Lung (tissue), 12 donors: Measurements from ENCODE around the gene MCM3. TPM values are rescaled to one million over a fixed set of nuclear protein-coding genes. Genes with fewer than 3 reads are reported as not detected.

Experiments used
- ATAC-seq: fragments of 200-7000 bp; cut with Tn5 transposase; one replicate; pipeline ENCODE4 v1.9.1; 2020; ENCODE audit warnings: moderate number of reproducible peaks; ENCODE audit not compliant: insufficient read depth, low FRiP score
- DNase-seq, 3 donors: peaks; one replicate each; pipeline ENCODE4 v3.0.0-alpha.2; 2013 to 2017
- H3K27ac ChIP-seq, 2 donors: one replicate each; pipeline ENCODE4 v1.5.1; 2013; ENCODE audit warnings: mild to moderate bottlenecking in 2 of 2, moderate library complexity in 2 of 2, control low read depth in 1 of 2, inconsistent platforms in 1 of 2, low read depth in 1 of 2, low read length in 1 of 2
- H3K27me3 ChIP-seq, 3 donors: one replicate each; pipeline ENCODE4 v1.5.1; 2013; ENCODE audit warnings: low read length in 2 of 3; ENCODE audit not compliant: control insufficient read depth in 3 of 3, insufficient read depth in 3 of 3
- H3K36me3 ChIP-seq, 4 donors: one replicate each; pipeline ENCODE4 v1.5.1; 2013; ENCODE audit warnings: low read length in 4 of 4, mild to moderate bottlenecking in 1 of 4, moderate library complexity in 1 of 4; ENCODE audit not compliant: control insufficient read depth in 4 of 4, insufficient read depth in 4 of 4
- H3K4me1 ChIP-seq, 5 donors: one replicate each; pipeline ENCODE4 v1.5.1; 2013; ENCODE audit warnings: low read length in 5 of 5, mild to moderate bottlenecking in 2 of 5, moderate library complexity in 1 of 5; ENCODE audit not compliant: control insufficient read depth in 5 of 5, insufficient read depth in 5 of 5
- H3K4me3 ChIP-seq: one replicate; pipeline ENCODE4 v1.5.1; 2013; ENCODE audit warnings: mild to moderate bottlenecking, control low read depth, moderate library complexity
- H3K9ac ChIP-seq, 2 donors: one replicate each; pipeline ENCODE4 v1.5.1; 2013; ENCODE audit warnings: low read length in 2 of 2, control low read depth in 1 of 2; ENCODE audit not compliant: insufficient read depth in 1 of 2
- H3K9me3 ChIP-seq, 4 donors: one replicate each; pipeline ENCODE4 v1.5.1; 2013; ENCODE audit warnings: low read length in 3 of 4, mild to moderate bottlenecking in 1 of 4, moderate library complexity in 1 of 4; ENCODE audit not compliant: control insufficient read depth in 4 of 4, insufficient read depth in 3 of 4
- CTCF ChIP-seq: IDR thresholded peaks from 2 replicates; pipeline ENCODE4 v1.5.1; 2012; ENCODE audit warnings: mild to moderate bottlenecking; ENCODE audit errors: control extremely low read depth, extremely low read depth
- WGBS, 2 donors: extraction: QIAGEN DNeasy Blood & Tissue Kit; methylation state at CpG; one replicate each; pipeline ENCODE4 v1.1.7; 2013; 5-methylcytosine and 5-hydroxymethylcytosine counted together
- polyA plus RNA-seq, 2 donors: library from polyadenylated mRNA; stranded (reverse); fragments of 200-250 nt; gene quantifications; one replicate each; pipeline ENCODE4 v1.2.1, GENCODE V29; 2013
- total RNA-seq, 2 donors: library from RNA; depleted of rRNA in 1 of 2; stranded (reverse); fragments of >200 nt in 1 of 2; gene quantifications; one replicate each; pipeline ENCODE4 v1.2.1, GENCODE V29; 2014 to 2021
- donor health status: control.
- donor health status: control.
- donor health status: Bipolar disorder and iron deficiency.
- donor health status: healthy.
- donor health status: DM: yes; HTN: yes; CAD: no.

The MCM3 gene
- total and polyA plus RNA-seq, 4 donors, result 19.9 to 40.8 (median 34.1) TPM

- H3K9ac ChIP-seq, result no peak overlapping the region
- 81 to 93% methylated on average over 4 of the region's 4 CpGs for WGBS, 2 donors
- H3K36me3 ChIP-seq, result no peaks in the 10 kb centered on the region
- ATAC-seq (peak; percentile 14), DNase-seq (peak; percentile 30 to 75 (median 37))
- no peak overlapping the region for H3K4me3 ChIP-seq
- H3K27me3 ChIP-seq, result no peaks in the 10 kb centered on the region
- no peaks in the 10 kb centered on the region for H3K4me1 ChIP-seq
- H3K9me3 ChIP-seq, result no peaks in the 10 kb centered on the region
- no peak overlapping the region for H3K27ac ChIP-seq
- no peak for TF ChIP-seq CTCF
Observed at GRCh38 chr6:52243282-52243893, 41.2 kb downstream of the MCM3 start.

GRCh38 chr6:52241819-52242218 lies 42.7 kb downstream of the MCM3 start:
- Histone ChIP-seq H3K27me3 (no peaks in the 10 kb centered on the region), H3K36me3 (no peaks in the 10 kb centered on the region), H3K27ac (no peak overlapping the region), H3K9ac (no peak overlapping the region), H3K4me1 (no peaks in the 10 kb centered on the region), H3K9me3 (no peaks in the 10 kb centered on the region), H3K4me3 (no peak overlapping the region)
- 71 to 78% methylated on average over 2 of the region's 2 CpGs for WGBS, 2 donors
- no peak for ATAC-seq
- no peak for DNase-seq
- no peak for TF ChIP-seq CTCF

GRCh38 chr6:52233975-52234823 lies 50.3 kb downstream of the MCM3 start:
- no peaks in the 10 kb centered on the region for H3K4me1 ChIP-seq
- no peaks in the 10 kb centered on the region for H3K36me3 ChIP-seq
- DNase-seq (peak in 2 of 3 donors; percentile 32 to 54), ATAC-seq (no peak)
- no peaks in the 10 kb centered on the region for H3K9me3 ChIP-seq
- TF ChIP-seq CTCF, result no peak
- no peak overlapping the region for H3K4me3 ChIP-seq
- no peaks in the 10 kb centered on the region for H3K27me3 ChIP-seq
- WGBS, 2 donors, result 52 to 60% methylated on average over 15 of the region's 15 CpGs
- no peak overlapping the region for H3K27ac ChIP-seq
- no peak overlapping the region for H3K9ac ChIP-seq
